ENCODE data around the gene DEXI.

DEXI gene

DNA sequence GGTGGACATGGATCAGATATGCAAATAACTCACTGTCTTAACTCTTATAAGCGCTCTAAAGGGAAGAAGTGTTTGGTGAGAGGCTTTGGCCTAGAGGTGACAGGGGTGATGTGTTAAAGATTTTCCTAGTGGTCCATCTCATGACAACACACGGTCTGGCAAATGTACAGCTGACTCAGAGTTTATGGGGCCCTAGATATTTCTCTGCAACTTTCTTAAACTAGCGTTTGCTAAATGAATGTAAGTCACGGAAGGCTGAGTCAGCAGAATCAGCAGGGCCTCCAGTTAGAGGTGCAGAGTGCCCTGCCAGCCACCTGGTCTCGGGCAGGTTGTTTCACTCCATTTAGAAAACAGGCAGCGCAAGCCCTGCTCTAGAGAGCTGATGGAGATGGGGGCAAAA is 42.2 kb upstream of the DEXI start:
- Histone ChIP-seq H3K27me3 (ENCODE audit: low read length) (no peaks in the 10 kb centered on the region), H3K9me3 (ENCODE audit: insufficient read depth, low read length) (no peaks in the 10 kb centered on the region), H3K27ac (ENCODE audit: low read depth, low read length) (no peak overlapping the region), H3K4me3 (ENCODE audit: insufficient read depth, low read length, poor library complexity, severe bottlenecking) (no peak overlapping the region), H3K79me2 (ENCODE audit: insufficient read depth, low read length) (no peaks in the 10 kb centered on the region), H3F3A (ENCODE audit: insufficient read depth) (no peaks in the 10 kb centered on the region; the same call in 1 of the 2 replicates), H3K4me2 (ENCODE audit: low read depth, low read length, poor library complexity, severe bottlenecking) (no peak overlapping the region), H4K20me1 (ENCODE audit: low read depth, low read length) (no peaks in the 10 kb centered on the region), H3K9me2 (replicated peaks; ENCODE audit: insufficient read depth, low read length) (no peaks in the 10 kb centered on the region), H3K9ac (ENCODE audit: low read length) (no peak overlapping the region), H3K36me3 (ENCODE audit: low read length) (no peaks in the 10 kb centered on the region), H2AFZ (ENCODE audit: low read depth, low read length, severe bottlenecking) (no peak overlapping the region)
- TF ChIP-seq CTCF (IDR thresholded peaks at IDR 0.05; ENCODE audit: insufficient read depth, low read length, poor library complexity, severe bottlenecking) (no peak), EZH2phosphoT487 (conservative IDR thresholded peaks at IDR 0.05; ENCODE audit: low read length) (no peak)

- Histone ChIP-seq H3K79me2 (ENCODE audit: insufficient read depth, low read length) (no peaks in the 10 kb centered on the region), H3K27ac (ENCODE audit: low read depth, low read length) (no peak overlapping the region), H3K9me3 (ENCODE audit: insufficient read depth, low read length) (no peaks in the 10 kb centered on the region), H3K4me3 (ENCODE audit: insufficient read depth, low read length, poor library complexity, severe bottlenecking) (no peak overlapping the region), H3K9ac (ENCODE audit: low read length) (no peak overlapping the region), H3K9me2 (replicated peaks; ENCODE audit: insufficient read depth, low read length) (no peaks in the 10 kb centered on the region), H3K36me3 (ENCODE audit: low read length) (no peaks in the 10 kb centered on the region), H3K4me2 (ENCODE audit: low read depth, low read length, poor library complexity, severe bottlenecking) (no peak overlapping the region), H4K20me1 (ENCODE audit: low read depth, low read length) (no peaks in the 10 kb centered on the region), H3K27me3 (ENCODE audit: low read length) (no peaks in the 10 kb centered on the region), H2AFZ (ENCODE audit: low read depth, low read length, severe bottlenecking) (no peak overlapping the region), H3F3A (ENCODE audit: insufficient read depth) (no peaks in the 10 kb centered on the region; the same call in 1 of the 2 replicates)
- TF ChIP-seq CTCF (IDR thresholded peaks at IDR 0.05; ENCODE audit: insufficient read depth, low read length, poor library complexity, severe bottlenecking) (no peak), EZH2phosphoT487 (conservative IDR thresholded peaks at IDR 0.05; ENCODE audit: low read length) (no peak)
Observed at GRCh38 chr16:10983159-10983558, 40.9 kb upstream of the DEXI start.

- TF ChIP-seq EZH2phosphoT487 (conservative IDR thresholded peaks at IDR 0.05; ENCODE audit: low read length) (no peak), CTCF (IDR thresholded peaks at IDR 0.05; ENCODE audit: insufficient read depth, low read length, poor library complexity, severe bottlenecking) (no peak)
- Histone ChIP-seq H3K27ac (ENCODE audit: low read depth, low read length) (no peak overlapping the region), H3K4me2 (ENCODE audit: low read depth, low read length, poor library complexity, severe bottlenecking) (no peak overlapping the region), H3K27me3 (ENCODE audit: low read length) (no peaks in the 10 kb centered on the region), H3K9me2 (replicated peaks; ENCODE audit: insufficient read depth, low read length) (no peaks in the 10 kb centered on the region), H3K9me3 (ENCODE audit: insufficient read depth, low read length) (no peaks in the 10 kb centered on the region), H2AFZ (ENCODE audit: low read depth, low read length, severe bottlenecking) (no peak overlapping the region), H3K79me2 (ENCODE audit: insufficient read depth, low read length) (no peaks in the 10 kb centered on the region), H3K9ac (ENCODE audit: low read length) (no peak overlapping the region), H3K4me3 (ENCODE audit: insufficient read depth, low read length, poor library complexity, severe bottlenecking) (no peak overlapping the region), H3K36me3 (ENCODE audit: low read length) (no peaks in the 10 kb centered on the region), H3F3A (ENCODE audit: insufficient read depth) (no peaks in the 10 kb centered on the region; the same call in 1 of the 2 replicates), H4K20me1 (ENCODE audit: low read depth, low read length) (no peaks in the 10 kb centered on the region)
Observed at GRCh38 chr16:10982465-10983150, 40.3 kb upstream of the DEXI start.
